Astrocyte (in vitro differentiated cells and primary cell): ENCODE data around the gene CYB5A.

Experiments
- CTCF ChIP-seq: IDR thresholded peaks from 2 replicates; pipeline ENCODE4 v1.5.1; 2011; ENCODE audit warnings: low read depth, mild to moderate bottlenecking, inconsistent platforms, low read length, moderate library complexity; ENCODE audit not compliant: insufficient read depth
- EZH2 ChIP-seq: IDR thresholded peaks from 2 replicates; pipeline ENCODE4 v1.6.1; 2012; ENCODE audit warnings: mild to moderate bottlenecking, low read length, inconsistent platforms; ENCODE audit not compliant: insufficient read depth

- TF ChIP-seq CTCF (no peak), EZH2 (no peak)
Measured at GRCh38 chr18:74303306-74303705, 11.5 kb upstream of the CYB5A start.
